Activated T-helper 2 cell treated with anti-CD3 and anti-CD28 coated beads, Interferon-gamma antibody, Interleukin-2, Interleukin-4, amounts not matched to agents 10 μg/mL and 5 μg/mL and 100 μg/mL, durations not matched to agents 14 hours and 24 hours and 36 hours (primary cell): ENCODE data around the gene SMCR8. TPM values are rescaled to one million over a fixed set of nuclear protein-coding genes. Genes with fewer than 3 reads are reported as not detected.
A peak's percentile ranks its signal among the peaks of the same experiment; 100 is the strongest.
"Not testable (repeated sequence)": the region's sequence is repeated elsewhere in the genome, so short reads cannot be mapped to it uniquely, and the experiment has no call there.

Experiments
- DNase-seq: peaks from one replicate; pipeline ENCODE4 v3.0.0; 2021; ENCODE audit warnings: low spot score
- H3K27ac Mint-ChIP-seq: one replicate; pipeline ENCODE4 v1.8.0; 2021; ENCODE audit warnings: mixed read lengths
- H3K27me3 Mint-ChIP-seq: one replicate; pipeline ENCODE4 v1.8.0; 2021; ENCODE audit warnings: low read depth, mixed read lengths
- H3K36me3 Mint-ChIP-seq: one replicate; pipeline ENCODE4 v1.8.0; 2021; ENCODE audit warnings: low read depth, mixed read lengths
- H3K4me1 Mint-ChIP-seq: one replicate; pipeline ENCODE4 v1.8.0; 2021; ENCODE audit warnings: low read depth, mixed read lengths
- H3K4me3 Mint-ChIP-seq: one replicate; pipeline ENCODE4 v1.8.0; 2021; ENCODE audit warnings: low read depth, mild to moderate bottlenecking, moderate library complexity, mixed read lengths
- H3K9me3 Mint-ChIP-seq: one replicate; pipeline ENCODE4 v1.8.0; 2021; ENCODE audit warnings: mixed read lengths
- intact Hi-C: fragments of 100-400 bp; cut with micrococcal nuclease; formaldehyde crosslinking; loops from one replicate; pipeline ENCODE4 v1.15.1; 2023
- total RNA-seq: library from RNA; stranded (reverse); gene quantifications from 2 replicates; pipeline ENCODE4 v1.2.3, GENCODE V29; 2022

SMCR8 gene
- total RNA-seq, 1 donor from 2014 or later, result 16.8 TPM

DNA sequence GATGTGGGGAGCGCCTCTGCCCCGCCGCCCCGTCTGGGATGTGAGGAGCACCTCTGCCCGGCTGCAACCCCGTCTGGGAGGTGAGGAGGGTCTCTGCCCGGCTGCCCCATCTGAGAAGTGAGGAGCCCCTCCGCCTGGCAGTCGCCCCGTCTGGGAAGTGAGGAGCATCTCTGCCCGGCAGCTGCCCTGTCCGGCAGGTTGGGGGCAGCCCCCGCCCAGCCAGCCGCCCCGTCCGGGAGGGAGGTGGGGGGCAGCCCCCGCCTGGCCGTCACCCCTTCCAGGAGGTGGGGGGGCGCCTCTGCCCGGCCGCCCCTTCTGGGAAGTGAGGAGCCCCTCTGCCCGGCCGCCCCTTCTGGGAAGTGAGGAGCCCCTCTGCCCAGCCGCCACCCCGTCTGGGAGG is 23.1 kb downstream of the SMCR8 start:
- H3K27me3 Mint-ChIP-seq, H3K4me3 Mint-ChIP-seq, H3K27ac Mint-ChIP-seq, H3K4me1 Mint-ChIP-seq, H3K9me3 Mint-ChIP-seq, intact Hi-C loops, DNase-seq: not testable (repeated sequence)
- peaks cover 62% of the 10 kb centered on the region for H3K36me3 Mint-ChIP-seq

DNA sequence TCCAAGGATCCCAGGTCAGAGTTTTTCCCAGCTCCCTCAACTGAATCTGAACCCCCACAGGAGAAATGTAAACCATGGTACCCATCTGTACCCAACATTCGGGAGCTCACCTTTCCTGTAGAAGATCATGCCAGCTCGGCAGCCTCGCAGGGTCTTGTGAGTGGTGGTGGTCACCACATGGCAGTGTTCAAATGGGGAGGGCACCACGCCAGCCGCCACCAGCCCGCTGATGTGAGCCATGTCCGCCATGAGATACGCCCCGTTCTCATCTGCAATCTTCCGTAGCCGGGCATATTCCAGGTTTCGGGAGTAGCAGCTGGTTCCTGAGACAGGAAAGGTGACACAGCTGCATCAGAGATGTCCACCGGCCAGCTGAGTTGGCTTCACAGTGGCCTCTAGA is 24.8 kb downstream of the SMCR8 start:
- H3K9me3 Mint-ChIP-seq, result no peaks in the 10 kb centered on the region

GRCh38 chr17:18344021-18344420 is 28.9 kb downstream of the SMCR8 start:
- Mint-ChIP-seq H3K27ac (no peak overlapping the region), H3K9me3 (no peaks in the 10 kb centered on the region), H3K27me3 (no peaks in the 10 kb centered on the region), H3K36me3 (peaks cover 75% of the 10 kb centered on the region), H3K4me3 (no peak overlapping the region), H3K4me1 (peaks cover 4% of the 10 kb centered on the region)
- DNase-seq, result no peak
- intact Hi-C loops, result no loop called here

More for the DNA sequence above, 24.8 kb downstream of the SMCR8 start:
- Mint-ChIP-seq H3K4me3 (no peak overlapping the region), H3K27ac (no peak overlapping the region), H3K36me3 (peaks cover 67% of the 10 kb centered on the region), H3K27me3 (no peaks in the 10 kb centered on the region), H3K4me1 (peaks cover 4% of the 10 kb centered on the region)
- DNase-seq, result no peak
- intact Hi-C loops, result no loop called here

- intact Hi-C loops, result no loop called here
- H3K27ac Mint-ChIP-seq, result no peak overlapping the region
- H3K4me1 Mint-ChIP-seq, result peaks cover 3% of the 10 kb centered on the region
- H3K9me3 Mint-ChIP-seq, result no peaks in the 10 kb centered on the region
- H3K36me3 Mint-ChIP-seq, result peaks cover 36% of the 10 kb centered on the region
- no peak for DNase-seq
- no peaks in the 10 kb centered on the region for H3K27me3 Mint-ChIP-seq
- no peak overlapping the region for H3K4me3 Mint-ChIP-seq
Measured at GRCh38 chr17:18353541-18353940, 38.4 kb downstream of the SMCR8 start.

DNA sequence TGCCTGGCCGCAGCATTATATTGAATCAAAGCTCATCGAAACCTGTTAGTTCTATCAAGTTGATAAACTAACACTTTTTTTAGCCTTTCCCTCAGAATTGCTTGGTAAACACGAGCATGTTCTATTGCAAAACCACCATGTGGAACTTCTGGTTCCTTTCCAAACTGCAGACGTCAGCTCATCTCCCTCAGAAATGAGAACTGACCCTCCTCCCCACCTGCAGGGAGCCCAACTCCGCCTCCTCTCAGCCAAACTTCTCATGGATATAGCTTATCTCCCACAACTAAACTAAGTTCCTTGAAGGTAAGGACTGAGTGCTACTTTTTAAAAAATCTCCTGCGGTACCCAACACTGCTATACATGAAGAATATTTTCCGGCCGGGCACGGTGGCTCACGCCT is 41.5 kb downstream of the SMCR8 start:
- peaks cover 44% of the 10 kb centered on the region for H3K36me3 Mint-ChIP-seq
- DNase-seq, result no peak
- H3K27ac Mint-ChIP-seq, result no peak overlapping the region
- intact Hi-C loops, result no loop called here
- H3K4me1 Mint-ChIP-seq, result peaks cover 3% of the 10 kb centered on the region
- no peaks in the 10 kb centered on the region for H3K27me3 Mint-ChIP-seq
- H3K9me3 Mint-ChIP-seq, result no peaks in the 10 kb centered on the region
- no peak overlapping the region for H3K4me3 Mint-ChIP-seq

- H3K4me3 Mint-ChIP-seq, result no peak overlapping the region
- no peak for DNase-seq
- H3K4me1 Mint-ChIP-seq, result peaks cover 15% of the 10 kb centered on the region
- no peak overlapping the region for H3K27ac Mint-ChIP-seq
- H3K36me3 Mint-ChIP-seq, result peaks cover 18% of the 10 kb centered on the region
- H3K9me3 Mint-ChIP-seq, result no peaks in the 10 kb centered on the region
- no peaks in the 10 kb centered on the region for H3K27me3 Mint-ChIP-seq
- intact Hi-C loops, result no loop called here
Measured at GRCh38 chr17:18360518-18360917, 45.4 kb downstream of the SMCR8 start.

DNA sequence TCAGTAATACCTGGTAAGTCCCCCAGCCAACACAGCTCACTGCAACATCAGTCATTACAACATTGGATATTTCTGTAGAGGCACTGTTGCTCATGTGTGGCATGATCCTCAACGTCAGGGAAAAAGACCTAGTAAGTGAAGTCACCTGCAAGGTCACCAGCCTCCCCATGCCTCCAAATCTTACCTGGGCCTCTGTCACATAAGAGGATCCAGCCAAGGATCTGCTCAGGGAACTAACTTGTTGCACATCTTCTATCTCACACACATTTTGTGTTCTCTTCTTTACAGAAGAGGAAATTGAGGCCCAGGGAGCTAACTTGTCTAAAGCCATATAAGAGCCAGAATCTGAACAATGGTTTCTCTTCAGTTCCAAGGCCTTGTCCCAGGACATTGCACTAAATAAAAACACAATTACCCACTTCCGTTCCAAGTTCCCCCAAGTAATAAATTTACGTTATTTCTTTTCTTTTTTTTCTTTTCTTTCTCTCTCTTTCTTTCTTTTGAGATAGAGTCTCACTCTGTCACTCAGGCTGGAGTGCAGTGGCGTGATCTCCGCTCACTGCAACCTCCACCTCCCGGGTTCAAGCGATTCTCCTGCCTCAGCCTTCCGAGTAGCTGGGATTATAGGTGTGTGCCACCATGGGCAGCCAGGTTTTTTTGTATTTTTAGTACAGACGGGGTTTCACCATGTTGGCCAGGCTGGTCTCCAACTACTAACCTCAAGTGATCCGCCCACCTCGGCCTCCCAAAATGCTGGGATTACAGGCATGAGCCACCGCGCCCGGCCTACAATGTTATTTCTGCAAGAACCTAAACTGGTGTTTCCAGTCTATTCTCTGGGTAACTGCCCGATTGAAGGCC is 47.0 kb downstream of the SMCR8 start:
- H3K4me1 Mint-ChIP-seq, result peaks cover 12% of the 10 kb centered on the region

GRCh38 chr17:18362698-18363100 is 47.6 kb downstream of the SMCR8 start:
- peaks cover 10% of the 10 kb centered on the region for H3K36me3 Mint-ChIP-seq
- peak overlapping the region; percentile 62 for H3K27ac Mint-ChIP-seq
- intact Hi-C loops, result no loop called here
- peak overlapping the region; percentile 91 for H3K4me3 Mint-ChIP-seq
- DNase-seq, result no peak
- H3K9me3 Mint-ChIP-seq, result no peaks in the 10 kb centered on the region
- peaks cover 12% of the 10 kb centered on the region for H3K4me1 Mint-ChIP-seq
- no peaks in the 10 kb centered on the region for H3K27me3 Mint-ChIP-seq

More for the DNA sequence above, 47.0 kb downstream of the SMCR8 start:
- peaks cover 10% of the 10 kb centered on the region for H3K36me3 Mint-ChIP-seq
- H3K27ac Mint-ChIP-seq, result peak overlapping the region; percentile 62
- H3K4me3 Mint-ChIP-seq, result peak overlapping the region; percentile 91
- no peaks in the 10 kb centered on the region for H3K9me3 Mint-ChIP-seq
- H3K27me3 Mint-ChIP-seq, result no peaks in the 10 kb centered on the region
- no peak for DNase-seq
- intact Hi-C loops, result no loop called here

DNA sequence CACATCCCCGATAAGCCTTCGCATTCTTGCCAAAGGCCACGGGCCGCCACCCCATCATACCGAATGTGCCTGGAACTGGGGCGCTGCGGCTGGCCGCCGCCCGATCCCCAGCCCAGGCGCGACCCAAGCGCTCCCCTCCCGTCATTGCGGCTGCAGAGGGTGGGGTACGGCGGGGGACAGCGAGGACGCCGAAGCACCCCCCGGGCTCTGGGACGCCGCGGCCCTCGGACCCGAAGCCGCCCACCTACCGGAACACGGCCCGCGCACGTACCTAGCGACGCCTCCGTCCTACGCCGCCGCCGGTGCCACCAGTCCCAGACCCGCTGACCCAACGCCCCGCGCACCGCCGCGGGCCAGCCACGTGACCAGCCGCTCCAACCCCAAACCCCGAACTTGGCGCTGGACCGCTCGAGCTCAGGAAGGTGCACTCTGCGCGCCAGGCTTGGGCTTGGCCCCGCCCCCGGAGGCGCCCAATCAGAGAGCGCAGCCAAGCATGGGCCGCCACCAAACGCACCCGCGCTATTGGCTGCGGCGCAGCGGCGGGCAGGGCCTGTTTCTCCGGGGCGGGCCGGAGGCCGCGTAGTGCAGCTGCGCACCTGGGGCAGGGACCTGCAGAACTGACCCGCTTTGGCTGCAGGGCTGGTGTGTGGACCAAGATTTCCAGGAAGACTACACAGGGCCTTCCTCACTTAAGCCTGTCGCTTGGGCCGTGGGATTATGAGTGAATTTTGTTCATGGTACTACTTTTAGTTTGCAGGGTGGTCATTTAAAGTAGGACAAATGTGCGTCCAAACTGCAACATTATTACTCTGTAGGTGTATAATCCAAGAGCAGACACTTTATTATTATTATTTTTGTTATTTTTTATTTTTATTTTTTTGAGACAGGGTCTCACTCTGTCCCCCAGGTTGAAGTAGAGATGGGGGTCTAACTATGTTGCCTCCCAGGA is 48.3 kb downstream of the SMCR8 start, which contains the start of gene SHMT1:
Gene SHMT1, minus strand, starts transcription at position 450 of the 949 bp plus-strand sequence. CDS start 7,569 bp downstream, outside the sequence.
- Mint-ChIP-seq H3K4me3 (peak within 1 kb of the TSS; percentile 91), H3K27me3 (no peaks in the 10 kb centered on the region), H3K36me3 (peaks cover 10% of the 10 kb centered on the region), H3K4me1 (peaks cover 12% of the 10 kb centered on the region), H3K9me3 (no peaks in the 10 kb centered on the region), H3K27ac (peak within 1 kb of the TSS; percentile 84)
- intact Hi-C loops, result no loop called here
- peak; percentile 91 for DNase-seq

- intact Hi-C loops, result no loop called here
- DNase-seq, result no peak
- Mint-ChIP-seq H3K36me3 (peaks cover 9% of the 10 kb centered on the region), H3K9me3 (no peaks in the 10 kb centered on the region), H3K4me1 (peaks cover 12% of the 10 kb centered on the region), H3K27me3 (no peaks in the 10 kb centered on the region), H3K4me3 (no peak overlapping the region), H3K27ac (no peak overlapping the region)
Measured at GRCh38 chr17:18364166-18364565, 49.1 kb downstream of the SMCR8 start.

GRCh38 chr17:18368946-18369345 is 53.9 kb downstream of the SMCR8 start:
- peaks cover 6% of the 10 kb centered on the region for H3K27me3 Mint-ChIP-seq
- no peaks in the 10 kb centered on the region for H3K36me3 Mint-ChIP-seq
- H3K9me3 Mint-ChIP-seq, result no peaks in the 10 kb centered on the region
- DNase-seq, result no peak
- H3K4me1 Mint-ChIP-seq, result peaks cover 17% of the 10 kb centered on the region
- intact Hi-C loops, result no loop called here
- no peak overlapping the region for H3K4me3 Mint-ChIP-seq
- no peak overlapping the region for H3K27ac Mint-ChIP-seq

- intact Hi-C loops, result no loop called here
- Mint-ChIP-seq H3K36me3 (no peaks in the 10 kb centered on the region), H3K27me3 (peaks cover 6% of the 10 kb centered on the region), H3K4me1 (peaks cover 17% of the 10 kb centered on the region), H3K9me3 (no peaks in the 10 kb centered on the region), H3K27ac (no peak overlapping the region), H3K4me3 (no peak overlapping the region)
- DNase-seq, result no peak
Measured at GRCh38 chr17:18370761-18371160, 55.7 kb downstream of the SMCR8 start.
